GM21390 (cell line): Measurements from ENCODE around the gene TEX51.

Source experiments
- ATAC-seq: cut with Tn5 transposase; IDR thresholded peaks from one replicate; pipeline ENCODE4 v1.9.1; 2021; ENCODE audit not compliant: unreplicated experiment

TEX51 gene

DNA sequence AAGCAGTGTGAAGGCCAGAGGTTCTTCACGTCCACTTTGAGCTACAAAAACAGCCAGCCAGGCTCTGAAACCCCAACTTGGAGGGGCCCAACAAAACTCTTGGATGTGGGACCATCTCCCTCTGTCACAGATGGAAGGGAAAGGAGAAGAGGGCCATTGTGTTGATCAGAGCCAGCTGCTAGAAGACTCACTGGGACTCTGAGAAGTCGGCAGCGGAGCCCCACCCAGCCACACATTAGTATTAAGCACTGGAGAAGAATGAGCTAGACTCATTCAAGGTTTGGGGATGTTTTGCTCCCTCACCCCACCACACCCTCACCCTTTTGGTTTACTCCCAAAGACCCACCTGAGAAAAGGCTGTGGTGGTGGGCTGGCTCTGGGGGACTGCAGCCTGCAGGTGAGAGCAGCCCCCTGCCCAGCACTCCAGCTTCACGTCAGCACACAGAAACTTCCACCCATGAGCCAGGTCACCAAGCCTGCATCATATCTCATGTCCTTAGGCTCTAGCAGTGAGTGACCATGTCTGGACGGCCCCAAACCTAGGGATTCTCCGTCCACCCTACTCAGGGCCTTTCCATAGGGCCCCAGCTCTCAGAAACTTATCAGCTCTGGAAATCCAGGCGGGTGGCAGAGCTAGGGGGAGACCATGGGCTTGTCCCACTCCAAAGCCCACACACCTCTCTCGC lies 12.6 kb downstream of the TEX51 start:
- ATAC-seq, result no peak

DNA sequence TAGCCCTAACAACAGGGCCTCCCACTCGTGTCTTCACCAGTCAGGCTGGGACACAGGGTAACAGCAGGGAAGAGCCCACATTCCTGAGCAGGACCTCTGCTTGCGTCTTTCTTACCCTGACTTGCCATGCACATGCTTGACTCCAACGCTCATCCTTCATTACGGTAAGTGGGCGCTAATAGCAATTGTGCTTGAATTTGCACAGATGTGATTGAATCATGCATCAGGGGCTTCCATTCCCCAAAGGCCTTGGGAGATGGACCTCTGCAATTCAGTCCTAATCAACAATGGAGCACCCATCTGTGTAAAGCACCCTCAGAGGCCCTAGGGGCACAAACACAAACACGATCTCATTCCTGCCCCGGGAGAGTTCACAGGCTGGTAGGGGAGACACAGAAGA lies 13.5 kb downstream of the TEX51 start:
- ATAC-seq, result no peak

DNA sequence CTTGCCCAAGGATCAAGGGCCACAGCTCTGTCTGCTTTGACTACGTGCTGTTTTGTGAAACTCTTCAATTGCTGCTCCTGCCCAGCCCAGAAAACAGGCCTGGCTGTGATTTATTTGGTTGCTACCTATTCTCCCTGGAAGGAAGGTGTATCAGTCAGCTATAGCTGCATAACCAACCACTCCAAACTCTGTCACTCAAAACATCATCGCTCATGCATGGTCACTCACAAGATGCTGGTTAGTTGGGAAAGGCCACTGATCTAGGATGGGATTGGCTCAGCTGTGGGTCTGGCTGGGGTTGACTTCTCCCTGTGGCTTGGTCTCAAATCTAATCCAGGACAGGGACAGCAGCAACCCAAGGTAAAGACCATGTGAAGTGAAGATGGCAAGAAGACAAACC lies 14.6 kb downstream of the TEX51 start:
- no peak for ATAC-seq

DNA sequence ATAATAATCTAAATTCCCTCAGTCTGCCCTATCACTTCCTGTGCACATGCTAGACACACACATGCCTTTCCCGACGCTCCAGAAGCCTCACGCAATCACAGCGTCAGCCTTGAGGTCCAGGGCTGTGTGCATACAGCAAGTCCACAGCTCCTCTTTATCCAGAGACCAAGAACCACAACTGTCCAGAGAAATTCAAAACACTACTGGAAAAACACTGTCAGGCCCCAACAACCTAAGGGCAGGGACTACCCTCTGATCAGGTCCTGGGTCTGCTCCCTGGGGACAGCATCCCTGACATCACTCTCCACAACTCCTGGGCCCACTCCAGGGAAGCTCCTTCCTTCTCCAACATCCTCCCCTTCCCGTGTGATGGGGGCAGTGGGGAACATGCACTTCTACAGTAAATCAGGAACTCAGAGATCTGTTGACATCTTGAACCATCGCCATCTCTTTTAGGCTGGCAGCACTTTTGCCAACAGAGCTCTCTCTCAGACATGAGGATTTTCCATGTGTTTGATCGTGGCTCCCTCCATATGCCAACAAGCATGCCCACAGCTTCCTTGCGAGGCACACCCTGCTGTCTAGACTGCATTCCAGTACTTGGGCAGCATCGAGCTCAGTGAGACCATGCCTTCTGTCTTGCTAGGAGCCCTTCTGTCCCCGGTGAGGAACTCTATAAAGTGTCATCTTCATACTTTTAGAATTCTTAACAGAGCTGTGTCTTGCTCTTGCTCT lies 15.4 kb downstream of the TEX51 start:
- ATAC-seq, result no peak

DNA sequence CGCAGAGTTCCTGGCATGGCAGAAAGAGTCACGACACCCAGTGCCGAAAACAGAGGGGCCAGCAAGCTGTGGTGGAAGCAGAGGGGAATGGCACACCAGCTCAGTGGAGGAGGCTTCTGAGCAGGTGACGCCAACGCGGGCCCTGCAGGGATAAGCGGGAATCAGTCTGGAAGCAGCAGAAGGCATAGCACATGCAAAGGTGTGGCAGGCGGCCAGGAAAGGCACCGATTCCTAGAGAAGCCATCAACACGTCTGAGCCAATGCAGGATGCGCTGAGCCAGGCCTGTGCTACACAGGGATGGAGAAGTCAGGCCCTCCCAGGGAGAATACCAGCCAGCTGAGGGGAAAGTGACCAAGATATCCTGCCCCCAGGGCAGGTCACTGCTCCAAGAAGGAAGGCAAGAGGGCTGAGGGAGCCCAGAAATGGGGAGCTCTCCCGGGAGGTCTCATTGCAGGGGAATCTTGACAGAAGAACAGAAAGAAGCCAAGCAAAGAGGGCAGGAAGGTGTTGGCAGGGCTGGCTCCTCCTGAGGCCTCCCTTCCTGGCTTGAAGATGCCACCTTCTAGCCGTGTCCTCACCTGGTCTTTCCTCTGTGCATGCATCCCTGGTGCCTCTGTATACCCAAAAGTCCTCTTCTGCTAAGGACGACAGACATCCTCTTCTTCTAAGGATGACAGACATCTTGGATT lies 16.3 kb downstream of the TEX51 start:
- ATAC-seq, result no peak

DNA sequence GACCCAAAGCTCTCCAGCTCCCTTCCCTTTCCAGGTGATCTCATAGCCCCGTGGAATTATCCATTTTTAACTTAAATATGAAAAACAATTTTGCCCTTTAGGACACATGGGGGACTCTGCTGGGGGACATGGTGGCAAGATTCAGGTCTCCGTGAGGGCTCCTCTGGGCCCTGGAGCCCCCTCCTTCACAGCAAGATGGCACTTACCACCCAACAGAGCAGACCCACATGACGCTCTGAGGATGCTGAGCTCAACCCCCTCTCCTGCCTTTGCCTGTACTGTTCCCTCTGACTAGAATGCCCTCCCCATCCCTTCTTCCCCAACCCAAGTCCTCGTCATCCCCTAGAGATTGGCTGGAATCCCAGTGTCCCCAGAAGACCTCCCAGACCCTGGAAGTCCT lies 17.2 kb downstream of the TEX51 start:
- no peak for ATAC-seq

DNA sequence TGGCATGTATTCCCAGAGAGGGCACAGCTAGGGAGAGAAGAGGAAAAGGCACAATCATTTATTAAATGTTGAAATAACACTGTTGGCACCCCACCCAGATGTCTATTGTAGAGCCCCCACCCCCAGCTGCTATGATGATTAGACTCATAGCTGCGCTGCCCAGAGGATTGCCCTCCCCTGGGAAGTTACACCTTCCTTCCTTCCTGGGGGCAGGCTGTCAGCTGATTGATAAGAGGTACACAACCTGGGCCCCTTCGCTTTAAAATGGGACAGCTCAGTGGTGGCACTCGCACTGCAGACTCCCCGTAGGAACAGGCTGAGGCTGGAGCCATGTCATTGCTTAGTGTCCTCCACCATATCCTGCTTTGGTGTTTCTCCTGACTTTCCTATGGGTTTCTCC lies 18.1 kb downstream of the TEX51 start:
- ATAC-seq, result no peak

DNA sequence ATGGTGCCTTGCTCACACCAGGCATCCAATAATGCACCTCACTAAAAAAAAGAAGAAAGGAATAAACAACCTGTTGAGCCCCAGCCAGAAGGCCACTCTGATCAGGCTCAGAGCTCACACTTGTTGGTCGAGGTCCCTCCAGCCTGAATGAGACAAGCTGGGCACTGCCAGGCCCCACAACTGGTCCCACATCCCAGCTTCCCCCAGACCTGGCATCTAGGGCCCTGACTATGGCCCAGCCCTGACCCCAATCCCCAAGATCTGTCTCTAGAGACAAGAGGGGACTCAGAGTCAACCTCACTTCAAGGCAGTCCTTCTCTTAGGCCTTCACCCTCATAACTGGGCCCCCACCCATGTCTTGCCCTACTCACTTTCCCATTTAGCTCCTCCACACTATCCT lies 22.4 kb downstream of the TEX51 start:
- ATAC-seq, result no peak

DNA sequence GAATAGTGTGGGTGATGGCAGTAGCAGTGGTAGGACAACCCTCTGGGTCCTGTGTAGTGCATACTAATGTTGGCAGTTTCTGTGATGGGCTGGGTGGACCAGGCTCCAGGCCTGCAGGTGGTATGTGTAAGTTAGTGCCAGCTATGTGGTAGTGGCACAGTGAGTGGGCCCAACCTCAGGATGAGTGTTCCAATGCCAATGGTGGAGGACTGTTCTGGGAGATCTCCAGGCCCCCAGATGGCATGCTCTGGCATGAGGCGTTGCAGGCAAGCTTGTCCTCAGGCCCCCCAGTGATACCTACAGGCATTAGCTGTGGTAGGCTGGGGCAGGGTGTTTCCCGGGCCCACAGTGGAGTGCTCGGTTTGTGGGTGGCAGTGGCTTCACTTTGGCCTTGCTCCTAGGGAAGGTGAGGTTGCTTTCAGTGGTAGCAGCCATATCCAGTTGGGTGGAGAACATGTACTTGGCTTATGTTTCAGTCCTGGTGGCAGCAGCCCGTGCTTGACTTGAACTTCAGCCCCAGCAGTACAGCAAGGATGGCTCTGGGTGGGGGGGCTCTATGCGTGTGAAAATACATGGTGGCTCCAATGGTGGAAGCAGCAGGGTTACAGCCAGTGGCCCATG lies 32.4 kb downstream of the TEX51 start:
- ATAC-seq, result no peak

DNA sequence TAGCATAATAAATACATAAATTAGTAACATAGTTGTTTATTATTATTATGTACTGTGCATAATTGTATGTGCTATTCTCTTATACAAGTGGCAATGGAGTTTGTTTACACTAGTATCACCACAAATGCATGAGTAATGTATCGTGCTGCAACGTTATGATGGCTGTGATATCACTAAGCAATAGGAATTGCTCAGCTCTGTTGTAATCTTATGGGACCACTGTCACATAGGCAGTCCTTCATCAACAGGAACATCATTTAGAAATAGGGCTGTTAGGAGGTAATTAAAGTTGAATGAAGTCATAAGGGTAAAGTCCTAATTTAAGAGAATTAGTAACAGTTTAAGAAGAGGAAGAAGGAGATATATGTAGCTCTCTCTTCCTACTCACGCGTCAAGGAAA lies 33.8 kb downstream of the TEX51 start:
- ATAC-seq, result no peak

DNA sequence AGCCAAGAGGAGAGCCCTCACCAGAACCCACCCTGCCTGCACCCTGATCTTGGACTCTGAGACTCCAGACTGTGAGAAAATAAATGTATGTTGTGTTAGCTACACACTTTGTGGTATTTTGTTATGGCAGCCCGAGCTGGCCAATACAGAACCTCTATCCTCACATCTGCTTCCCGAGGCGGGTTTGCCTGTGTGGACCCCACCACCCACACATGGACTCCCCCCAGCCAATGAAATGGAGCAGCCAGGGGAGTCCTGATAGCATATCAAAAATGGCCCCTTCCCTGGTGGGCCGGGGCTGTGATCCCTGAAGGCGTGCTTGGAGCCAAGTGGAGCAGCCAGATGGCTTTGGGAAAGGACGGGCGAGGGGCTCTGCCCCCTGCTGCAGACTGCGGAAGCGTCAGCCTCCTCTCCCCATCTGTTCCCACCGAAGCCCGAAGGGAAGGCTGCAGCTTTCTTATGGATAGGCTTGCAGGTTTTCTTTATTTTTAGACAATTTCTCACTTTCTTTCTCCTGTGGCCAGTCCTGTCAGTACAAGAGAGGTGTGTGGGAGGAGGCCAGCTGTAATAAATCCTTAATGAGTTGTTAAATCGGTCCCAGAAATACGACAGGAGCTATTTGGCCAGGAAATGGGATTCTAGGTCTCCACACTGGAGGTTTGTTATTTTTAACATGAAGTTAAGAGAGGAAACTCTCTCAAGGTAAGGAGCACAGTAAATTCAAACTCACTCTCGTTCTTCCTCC lies 34.4 kb downstream of the TEX51 start:
- ATAC-seq, result no peak

DNA sequence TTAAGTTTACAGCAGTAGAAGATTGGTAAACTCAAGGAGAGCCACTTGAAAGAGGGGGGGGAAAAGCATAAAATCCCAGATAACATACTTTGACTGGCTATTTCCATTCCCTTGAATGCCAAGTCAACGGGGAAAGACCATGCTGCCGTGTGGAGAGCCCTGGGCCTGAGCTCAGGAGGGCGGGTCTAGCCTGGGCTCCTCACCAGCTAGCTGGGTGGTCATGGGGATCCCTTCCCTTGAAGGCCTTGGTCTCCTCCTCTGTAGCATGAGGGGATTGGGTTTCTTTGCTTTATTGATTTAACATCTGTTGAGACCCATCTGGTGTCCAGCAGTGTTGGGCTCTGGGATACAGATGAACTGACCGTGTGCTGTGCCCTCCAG lies 35.0 kb downstream of the TEX51 start:
- no peak for ATAC-seq

DNA sequence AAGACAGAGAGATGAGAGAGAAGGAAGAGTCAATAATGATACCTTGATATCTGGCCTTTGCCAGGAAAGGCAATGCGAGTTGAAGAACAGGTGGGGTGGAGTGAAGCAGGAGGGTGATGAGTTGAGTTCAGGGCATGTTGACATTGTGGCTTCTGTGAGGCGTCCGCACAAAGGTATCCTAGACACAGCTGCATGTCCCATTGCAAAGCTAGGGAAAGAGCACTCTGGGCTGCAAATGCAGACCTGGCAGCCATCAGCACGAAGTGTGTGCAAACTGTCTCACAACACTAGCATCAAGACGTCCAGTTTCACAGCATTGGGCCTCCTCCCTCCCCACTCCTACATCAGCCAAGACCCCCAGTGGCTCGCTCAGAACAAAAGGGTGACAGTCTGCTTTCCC lies 36.1 kb downstream of the TEX51 start:
- no peak for ATAC-seq

DNA sequence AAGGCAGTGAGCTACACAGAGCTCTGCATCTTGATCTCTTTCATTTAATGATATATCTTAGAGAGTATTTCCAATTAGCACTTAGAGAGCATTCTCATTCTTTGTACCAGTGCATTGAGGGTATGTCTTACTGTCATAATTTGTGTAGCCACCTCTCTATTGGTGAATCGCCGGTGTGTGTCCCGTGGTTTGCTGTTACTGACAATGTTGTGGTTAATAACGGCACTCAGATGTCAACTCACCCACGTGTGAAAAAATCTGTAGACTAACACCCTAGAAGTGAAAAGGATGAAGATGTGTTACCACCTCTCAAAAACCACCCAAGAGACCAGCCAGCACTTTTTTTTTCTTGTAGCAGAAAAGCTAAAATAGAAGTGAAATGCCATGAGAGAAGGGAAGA lies 37.1 kb downstream of the TEX51 start:
- ATAC-seq, result no peak

DNA sequence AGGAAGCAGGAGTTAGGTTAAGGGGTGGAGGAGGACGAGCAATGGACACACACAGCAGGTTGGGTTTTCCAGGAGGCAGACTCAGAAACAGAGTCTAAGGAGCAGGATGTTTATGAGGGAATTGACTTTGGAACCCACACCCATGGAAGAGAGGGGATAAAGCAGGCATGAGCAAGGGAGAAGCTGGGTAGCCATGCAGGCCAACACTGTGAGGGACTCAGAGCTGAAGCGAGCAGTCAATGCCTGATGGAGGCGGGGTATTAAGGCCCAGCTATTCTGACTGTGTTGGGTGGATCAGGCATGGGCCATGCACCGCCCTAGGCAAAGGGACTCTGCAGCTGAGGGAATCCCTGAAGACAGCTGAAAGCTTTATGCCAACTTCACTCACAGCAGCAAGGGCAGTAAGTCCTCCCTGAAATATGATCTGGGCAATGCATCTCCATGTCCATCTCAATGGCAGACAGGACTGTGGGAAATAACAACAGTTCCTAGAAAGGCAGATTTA lies 37.6 kb downstream of the TEX51 start:
- no peak for ATAC-seq

DNA sequence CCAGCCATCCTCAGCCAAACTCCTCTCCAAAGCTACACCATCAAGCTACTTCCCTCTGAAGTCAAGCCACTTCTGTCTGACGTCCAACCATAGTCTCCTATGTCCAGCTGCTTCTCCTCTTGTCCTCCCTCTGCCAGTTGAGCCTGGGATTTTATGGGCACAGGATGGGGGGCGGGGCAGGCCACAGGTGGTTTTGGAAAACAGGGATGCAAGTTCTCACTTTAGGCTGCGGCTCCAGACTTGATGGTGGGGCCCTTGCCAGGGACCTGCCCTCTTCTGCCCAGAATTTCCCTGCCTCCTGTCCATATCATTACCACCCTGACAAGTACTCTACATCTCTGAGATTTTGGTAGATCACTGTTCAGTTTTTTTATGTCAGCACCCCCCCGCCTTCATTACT lies 41.6 kb downstream of the TEX51 start:
- no peak for ATAC-seq

DNA sequence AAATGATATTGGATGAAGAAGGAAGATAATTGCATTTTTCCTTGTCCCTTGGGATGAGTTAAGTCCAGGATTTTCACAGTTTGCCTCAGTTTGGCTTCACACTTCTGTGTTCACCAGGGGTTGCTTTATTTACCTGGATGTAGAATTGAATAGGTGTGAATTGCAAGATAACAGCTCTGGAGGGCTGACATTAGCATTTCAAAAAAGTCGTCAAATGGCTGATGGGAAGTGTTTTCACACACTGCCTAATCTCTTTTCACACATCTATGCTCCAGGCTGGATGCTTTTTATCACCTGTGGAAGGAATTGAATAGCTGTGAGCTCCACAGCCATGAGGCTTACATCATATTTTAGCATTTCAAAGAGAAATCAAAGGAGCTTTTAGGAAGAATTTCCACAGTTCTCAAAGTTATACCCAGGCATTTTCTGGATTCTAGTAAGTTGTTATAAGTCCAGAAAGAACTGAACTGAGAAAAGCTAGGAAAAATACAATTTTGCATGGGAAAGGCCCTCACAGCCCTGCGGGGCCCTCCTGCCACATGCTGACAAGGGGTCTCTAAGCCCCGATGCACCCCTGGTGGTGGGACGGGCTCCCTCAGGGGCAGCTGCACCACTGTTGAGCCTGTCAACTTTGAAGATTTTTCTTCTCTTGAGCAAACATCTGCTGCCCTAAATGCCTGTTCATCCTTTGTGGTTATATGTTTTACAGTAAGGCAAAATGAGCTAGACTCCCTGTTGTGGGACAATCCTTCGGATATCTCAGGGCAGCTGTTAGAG lies 43.9 kb downstream of the TEX51 start:
- ATAC-seq, result no peak

DNA sequence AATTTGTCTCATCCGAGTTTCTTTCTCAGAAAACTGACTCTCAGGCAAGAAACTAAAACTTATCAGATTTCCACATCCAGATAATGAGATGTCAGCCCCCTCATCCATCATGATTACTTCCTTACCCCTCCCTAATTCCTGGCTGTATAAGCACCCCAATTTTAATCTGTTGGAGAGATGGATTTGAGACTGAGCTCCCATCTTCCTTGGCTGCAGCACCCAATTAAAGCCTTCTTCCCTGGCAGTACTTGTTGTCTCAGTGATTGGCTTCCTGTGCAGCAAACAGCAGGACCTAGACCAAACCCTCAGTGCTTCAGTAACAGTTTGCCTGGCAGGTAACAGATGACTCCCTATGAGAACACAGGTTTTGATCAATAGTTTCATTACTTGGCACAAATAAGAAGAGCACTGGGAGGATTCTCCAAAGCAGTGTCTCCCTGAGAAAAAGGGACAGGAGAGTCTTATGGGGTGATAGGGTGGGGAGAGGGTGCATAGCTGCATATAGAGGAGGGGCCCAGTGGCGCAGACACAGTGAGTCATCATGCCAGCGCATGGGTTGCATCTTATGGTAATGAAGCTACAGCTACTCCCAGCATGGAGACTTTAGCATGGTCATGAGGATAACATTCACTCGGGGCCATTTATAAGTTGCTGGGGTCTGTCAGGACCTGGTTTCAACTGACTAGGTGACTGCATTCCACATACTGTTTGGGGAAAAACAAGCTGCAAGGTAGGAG lies 45.1 kb downstream of the TEX51 start:
- ATAC-seq, result no peak

DNA sequence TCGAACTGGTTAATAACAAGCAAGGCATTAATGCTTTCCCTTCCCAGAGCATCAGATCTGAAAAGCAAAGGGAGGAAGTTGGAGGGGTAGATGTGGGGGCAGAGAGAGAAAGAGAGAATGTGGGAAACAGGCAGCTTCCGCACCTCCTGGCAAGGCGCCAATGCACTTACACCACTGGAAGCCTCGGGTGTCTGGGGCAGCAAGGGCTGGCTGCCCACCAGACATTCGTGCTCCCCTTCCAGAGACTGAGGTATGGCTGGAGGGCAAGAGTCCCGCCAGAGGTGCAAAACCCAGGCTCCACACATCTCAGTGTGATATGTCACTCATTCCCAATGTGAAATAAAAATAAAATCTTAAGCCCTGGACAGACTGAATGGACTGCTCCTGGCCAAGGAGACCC lies 46.4 kb downstream of the TEX51 start:
- ATAC-seq, result no peak
